Caco-2 (cell line): ENCODE measurements around the gene KIAA1755. TPM values are rescaled to one million over a fixed set of nuclear protein-coding genes. Genes with fewer than 3 reads are reported as not detected.

ENCODE experiments used
- BruUV-seq: library from RNA; stranded (reverse); fragments of 400-500 nt; replicated peaks from 2 replicates; lab custom pipeline; 2021; lab: Mats Ljungman, UMichigan
- CTCF ChIA-PET: fragments of 300-600 bp; sonication (Branson Sonifier 250); formaldehyde crosslinking; loops from one replicate; lab custom pipeline; 2022; ENCODE audit warnings: antibody characterized with exemption; lab: Charles Lee
- POLR2A ChIA-PET: fragments of 300-600 bp; sonication (Branson Sonifier 250); formaldehyde crosslinking; loops from one replicate; lab custom pipeline; 2022; ENCODE audit warnings: antibody characterized with exemption; lab: Charles Lee
- DNase-seq, 2 experiments: peaks; one replicate each; pipeline versions ENCODE4 v3.0.0 to v3.0.0-alpha.2; 2020 to 2022
- H3K27me3 ChIP-seq: replicated peaks from 2 replicates; pipeline ENCODE4 v1.6.0; 2011; ENCODE audit warnings: low read length; ENCODE audit not compliant: control insufficient read depth, insufficient read depth
- H3K36me3 ChIP-seq: 2 replicates; pipeline ENCODE4 v1.5.1; 2011; ENCODE audit warnings: low read length; ENCODE audit not compliant: control insufficient read depth, insufficient read depth
- H3K4me1 ChIP-seq: fragments of 250-450 bp; sonication (Bioruptor Pico); 2 replicates; pipeline ENCODE4 v1.5.1; 2020; ENCODE audit warnings: mild to moderate bottlenecking
- H3K4me3 ChIP-seq: 2 replicates; pipeline ENCODE4 v1.5.1; 2011; ENCODE audit warnings: low read depth, mild to moderate bottlenecking, control low read depth, low read length
- H3K9me3 ChIP-seq: fragments of 250-450 bp; sonication (Bioruptor Pico); 2 replicates; pipeline ENCODE4 v1.5.1; 2020; ENCODE audit warnings: mild to moderate bottlenecking, moderate library complexity
- H3K27ac Mint-ChIP-seq: one replicate; pipeline ENCODE4 v1.8.0; 2022; ENCODE audit warnings: mixed read lengths; ENCODE audit not compliant: unreplicated experiment
- H3K27me3 Mint-ChIP-seq: one replicate; pipeline ENCODE4 v1.8.0; 2022; ENCODE audit warnings: mixed read lengths; ENCODE audit not compliant: insufficient read depth, unreplicated experiment
- H3K36me3 Mint-ChIP-seq: one replicate; pipeline ENCODE4 v1.8.0; 2022; ENCODE audit warnings: mild to moderate bottlenecking, mixed read lengths; ENCODE audit not compliant: insufficient read depth, unreplicated experiment
- H3K4me1 Mint-ChIP-seq: one replicate; pipeline ENCODE4 v1.8.0; 2022; ENCODE audit warnings: low read depth, mixed read lengths; ENCODE audit not compliant: unreplicated experiment
- H3K4me3 Mint-ChIP-seq: one replicate; pipeline ENCODE4 v1.8.0; 2022; ENCODE audit warnings: mild to moderate bottlenecking, moderate library complexity, mixed read lengths; ENCODE audit not compliant: unreplicated experiment
- H3K9me3 Mint-ChIP-seq: one replicate; pipeline ENCODE4 v1.8.0; 2022; ENCODE audit warnings: mixed read lengths; ENCODE audit not compliant: unreplicated experiment
- CTCF ChIP-seq, 2 experiments: fragments of 200-600 bp in 1 of 2; IDR thresholded peaks; 1 replicate in 1 of 2; 2 replicates in 1 of 2; pipeline versions ENCODE4 v1.5.1 to v1.8.0; 2011 to 2022; ENCODE audit warnings: antibody characterized with exemption in 1 of 2, control low read depth in 1 of 2, inconsistent platforms in 1 of 2, low read depth in 1 of 2, low read length in 1 of 2, mild to moderate bottlenecking in 1 of 2, moderate library complexity in 1 of 2; ENCODE audit not compliant: insufficient read depth in 1 of 2, severe bottlenecking in 1 of 2, unreplicated experiment in 1 of 2
- intact Hi-C: fragments of 100-400 bp; cut with micrococcal nuclease; formaldehyde crosslinking; loops from one replicate; pipeline ENCODE4 v1.10.0; 2022; ENCODE audit not compliant: unreplicated experiment
- total RNA-seq: library from RNA; stranded (reverse); gene quantifications from 2 replicates; pipeline ENCODE4 v1.2.3, GENCODE V29; 2022

Gene KIAA1755
- total RNA-seq, 1 experiment from 2014 or later = 0.20 TPM

- no peak overlapping the region for H3K4me3 ChIP-seq
- H3K27ac Mint-ChIP-seq = no peak overlapping the region
- peaks cover 8% of the 10 kb centered on the region for H3K9me3 ChIP-seq
- H3K9me3 Mint-ChIP-seq = no peaks in the 10 kb centered on the region
- no peaks in the 10 kb centered on the region for H3K4me1 Mint-ChIP-seq
- ChIA-PET POLR2A (no interaction called here), CTCF (interaction anchor here (0.9 to 1.5 kb wide), 5 partner anchors 11 to 177 kb away, joined by 4 to 6 read pairs (median 5); no protein-coding TSS in a partner anchor)
- no peaks in the 10 kb centered on the region for H3K27me3 ChIP-seq
- no TSS peak for BruUV-seq
- intact Hi-C loops = no loop called here
- no peak for DNase-seq
- peaks cover 2% of the 10 kb centered on the region for H3K27me3 Mint-ChIP-seq
- no peak overlapping the region for H3K4me3 Mint-ChIP-seq
- peaks cover 7% of the 10 kb centered on the region for H3K36me3 Mint-ChIP-seq
- H3K4me1 ChIP-seq = no peaks in the 10 kb centered on the region
- no peak for TF ChIP-seq CTCF (IDR thresholded peaks at IDR 0.05; ENCODE audit: insufficient read depth in 1 of 2, low read depth in 1 of 2, low read length in 1 of 2, severe bottlenecking in 1 of 2, unreplicated experiment in 1 of 2)
- H3K36me3 ChIP-seq = no peaks in the 10 kb centered on the region
Observed at GRCh38 chr20:38231531-38232121, 28.9 kb downstream of the KIAA1755 start.

DNA sequence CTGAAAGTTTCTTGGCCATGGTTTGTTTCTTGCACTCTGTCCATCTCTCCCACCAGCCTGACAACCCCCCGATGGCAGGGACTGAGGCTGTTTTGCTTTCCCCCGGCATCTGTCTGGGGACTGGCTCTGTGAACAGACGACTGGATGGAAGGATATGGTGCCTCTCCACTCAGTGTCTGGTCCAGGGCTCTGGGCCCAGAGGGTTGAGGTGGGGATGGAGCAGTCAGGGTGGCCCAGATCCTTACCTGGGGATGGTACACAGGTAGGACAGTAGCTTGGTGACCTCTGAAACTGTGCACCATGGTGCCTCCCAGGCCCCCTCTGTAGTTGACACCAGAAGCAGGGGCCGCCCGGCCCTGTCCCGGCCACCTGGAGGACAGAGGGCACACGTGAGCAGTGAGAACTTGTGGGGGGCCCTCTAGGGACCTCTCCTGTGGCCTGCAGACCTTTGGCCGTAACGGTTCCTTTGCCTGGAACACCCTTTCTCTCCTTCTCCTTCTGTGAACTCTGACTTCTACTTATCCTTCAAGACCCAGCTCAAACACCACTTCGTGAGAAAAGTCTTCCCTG is 29.5 kb downstream of the KIAA1755 start:
- Mint-ChIP-seq H3K4me3 (no peak overlapping the region), H3K36me3 (peaks cover 7% of the 10 kb centered on the region), H3K27me3 (peaks cover 2% of the 10 kb centered on the region), H3K4me1 (no peaks in the 10 kb centered on the region), H3K27ac (no peak overlapping the region), H3K9me3 (no peaks in the 10 kb centered on the region)
- intact Hi-C loops = no loop called here
- CTCF ChIA-PET = interaction anchor here (0.7 to 1.5 kb wide), 7 partner anchors 10 to 1180 kb away, joined by 3 to 6 read pairs (median 4); no protein-coding TSS in a partner anchor
- POLR2A ChIA-PET = no interaction called here
- Histone ChIP-seq H3K36me3 (no peaks in the 10 kb centered on the region), H3K9me3 (peaks cover 8% of the 10 kb centered on the region), H3K4me1 (no peaks in the 10 kb centered on the region), H3K4me3 (no peak overlapping the region), H3K27me3 (no peaks in the 10 kb centered on the region)
- no peak for DNase-seq
- no peak for TF ChIP-seq CTCF (IDR thresholded peaks at IDR 0.05; ENCODE audit: insufficient read depth in 1 of 2, low read depth in 1 of 2, low read length in 1 of 2, severe bottlenecking in 1 of 2, unreplicated experiment in 1 of 2)
- BruUV-seq = no TSS peak

GRCh38 chr20:38230253-38230551 is 30.3 kb downstream of the KIAA1755 start:
- Mint-ChIP-seq H3K36me3 (peaks cover 7% of the 10 kb centered on the region), H3K27ac (no peak overlapping the region), H3K4me1 (no peaks in the 10 kb centered on the region), H3K27me3 (peaks cover 2% of the 10 kb centered on the region), H3K4me3 (no peak overlapping the region), H3K9me3 (no peaks in the 10 kb centered on the region)
- no peak for DNase-seq
- intact Hi-C loops = no loop called here
- H3K9me3 ChIP-seq = peaks cover 8% of the 10 kb centered on the region
- no peak overlapping the region for H3K4me3 ChIP-seq
- H3K4me1 ChIP-seq = no peaks in the 10 kb centered on the region
- ChIA-PET POLR2A (interaction anchor here (0.6 kb wide), 1 partner anchor 147 kb away, joined by 9 read pairs; no protein-coding TSS in a partner anchor), CTCF (interaction anchor here (0.7 to 1.2 kb wide), 5 partner anchors 29 to 1180 kb away, joined by 3 to 5 read pairs (median 4); no protein-coding TSS in a partner anchor)
- H3K27me3 ChIP-seq = no peaks in the 10 kb centered on the region
- H3K36me3 ChIP-seq = no peaks in the 10 kb centered on the region
- no peak for TF ChIP-seq CTCF (IDR thresholded peaks at IDR 0.05; ENCODE audit: insufficient read depth in 1 of 2, low read depth in 1 of 2, low read length in 1 of 2, severe bottlenecking in 1 of 2, unreplicated experiment in 1 of 2)
- no TSS peak for BruUV-seq
